Caco-2 (cell line): ENCODE measurements around the gene SPEG. TPM values are rescaled to one million over a fixed set of nuclear protein-coding genes. Genes with fewer than 3 reads are reported as not detected.

ENCODE experiments used
- BruUV-seq: library from RNA; stranded (reverse); fragments of 400-500 nt; replicated peaks from 2 replicates; lab custom pipeline; 2021; lab: Mats Ljungman, UMichigan
- CTCF ChIA-PET: fragments of 300-600 bp; sonication (Branson Sonifier 250); formaldehyde crosslinking; loops from one replicate; lab custom pipeline; 2022; ENCODE audit warnings: antibody characterized with exemption; lab: Charles Lee
- POLR2A ChIA-PET: fragments of 300-600 bp; sonication (Branson Sonifier 250); formaldehyde crosslinking; loops from one replicate; lab custom pipeline; 2022; ENCODE audit warnings: antibody characterized with exemption; lab: Charles Lee
- DNase-seq, 2 experiments: peaks; one replicate each; pipeline versions ENCODE4 v3.0.0 to v3.0.0-alpha.2; 2020 to 2022
- H3K27me3 ChIP-seq: replicated peaks from 2 replicates; pipeline ENCODE4 v1.6.0; 2011; ENCODE audit warnings: low read length; ENCODE audit not compliant: control insufficient read depth, insufficient read depth
- H3K36me3 ChIP-seq: 2 replicates; pipeline ENCODE4 v1.5.1; 2011; ENCODE audit warnings: low read length; ENCODE audit not compliant: control insufficient read depth, insufficient read depth
- H3K4me1 ChIP-seq: fragments of 250-450 bp; sonication (Bioruptor Pico); 2 replicates; pipeline ENCODE4 v1.5.1; 2020; ENCODE audit warnings: mild to moderate bottlenecking
- H3K4me3 ChIP-seq: 2 replicates; pipeline ENCODE4 v1.5.1; 2011; ENCODE audit warnings: low read depth, mild to moderate bottlenecking, control low read depth, low read length
- H3K9me3 ChIP-seq: fragments of 250-450 bp; sonication (Bioruptor Pico); 2 replicates; pipeline ENCODE4 v1.5.1; 2020; ENCODE audit warnings: mild to moderate bottlenecking, moderate library complexity
- H3K27ac Mint-ChIP-seq: one replicate; pipeline ENCODE4 v1.8.0; 2022; ENCODE audit warnings: mixed read lengths; ENCODE audit not compliant: unreplicated experiment
- H3K27me3 Mint-ChIP-seq: one replicate; pipeline ENCODE4 v1.8.0; 2022; ENCODE audit warnings: mixed read lengths; ENCODE audit not compliant: insufficient read depth, unreplicated experiment
- H3K36me3 Mint-ChIP-seq: one replicate; pipeline ENCODE4 v1.8.0; 2022; ENCODE audit warnings: mild to moderate bottlenecking, mixed read lengths; ENCODE audit not compliant: insufficient read depth, unreplicated experiment
- H3K4me1 Mint-ChIP-seq: one replicate; pipeline ENCODE4 v1.8.0; 2022; ENCODE audit warnings: low read depth, mixed read lengths; ENCODE audit not compliant: unreplicated experiment
- H3K4me3 Mint-ChIP-seq: one replicate; pipeline ENCODE4 v1.8.0; 2022; ENCODE audit warnings: mild to moderate bottlenecking, moderate library complexity, mixed read lengths; ENCODE audit not compliant: unreplicated experiment
- H3K9me3 Mint-ChIP-seq: one replicate; pipeline ENCODE4 v1.8.0; 2022; ENCODE audit warnings: mixed read lengths; ENCODE audit not compliant: unreplicated experiment
- intact Hi-C: fragments of 100-400 bp; cut with micrococcal nuclease; formaldehyde crosslinking; loops from one replicate; pipeline ENCODE4 v1.10.0; 2022; ENCODE audit not compliant: unreplicated experiment
- total RNA-seq: library from RNA; stranded (reverse); gene quantifications from 2 replicates; pipeline ENCODE4 v1.2.3, GENCODE V29; 2022
- TF ChIP-seq, protein P1 (sequence below), 2 experiments: fragments of 200-600 bp in 1 of 2; IDR thresholded peaks; 1 replicate in 1 of 2; 2 replicates in 1 of 2; pipeline versions ENCODE4 v1.5.1 to v1.8.0; 2011 to 2022; ENCODE audit warnings: antibody characterized with exemption in 1 of 2, control low read depth in 1 of 2, inconsistent platforms in 1 of 2, low read depth in 1 of 2, low read length in 1 of 2, mild to moderate bottlenecking in 1 of 2, moderate library complexity in 1 of 2; ENCODE audit not compliant: insufficient read depth in 1 of 2, severe bottlenecking in 1 of 2, unreplicated experiment in 1 of 2

SPEG gene
- total RNA-seq, 1 experiment from 2014 or later: 18.6 TPM

DNA sequence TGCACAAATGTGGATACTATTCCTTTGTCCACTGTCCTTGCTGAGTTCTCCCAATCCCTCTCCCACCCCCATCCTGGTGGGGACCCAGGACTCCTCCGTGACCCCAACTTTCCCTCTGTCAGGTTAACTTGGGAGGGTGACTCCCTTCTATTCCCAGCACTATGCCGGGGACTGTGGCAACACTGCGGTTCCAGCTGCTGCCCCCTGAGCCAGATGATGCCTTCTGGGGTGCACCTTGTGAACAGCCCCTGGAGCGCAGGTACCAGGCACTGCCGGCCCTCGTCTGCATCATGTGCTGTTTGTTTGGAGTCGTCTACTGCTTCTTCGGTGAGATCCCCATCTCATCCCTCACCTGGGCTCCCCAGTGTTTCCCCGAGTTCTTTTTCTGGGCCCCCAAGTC is 109.9 kb downstream of the SPEG start:
- Mint-ChIP-seq H3K36me3 (peaks cover 22% of the 10 kb centered on the region), H3K27me3 (no peaks in the 10 kb centered on the region), H3K4me3 (peak overlapping the region; percentile 92), H3K27ac (peak overlapping the region; percentile 87), H3K9me3 (no peaks in the 10 kb centered on the region), H3K4me1 (peaks cover 7% of the 10 kb centered on the region)
- H3K9me3 ChIP-seq: no peaks in the 10 kb centered on the region
- H3K36me3 ChIP-seq: peaks cover 8% of the 10 kb centered on the region
- TF ChIP-seq, protein P1, sequence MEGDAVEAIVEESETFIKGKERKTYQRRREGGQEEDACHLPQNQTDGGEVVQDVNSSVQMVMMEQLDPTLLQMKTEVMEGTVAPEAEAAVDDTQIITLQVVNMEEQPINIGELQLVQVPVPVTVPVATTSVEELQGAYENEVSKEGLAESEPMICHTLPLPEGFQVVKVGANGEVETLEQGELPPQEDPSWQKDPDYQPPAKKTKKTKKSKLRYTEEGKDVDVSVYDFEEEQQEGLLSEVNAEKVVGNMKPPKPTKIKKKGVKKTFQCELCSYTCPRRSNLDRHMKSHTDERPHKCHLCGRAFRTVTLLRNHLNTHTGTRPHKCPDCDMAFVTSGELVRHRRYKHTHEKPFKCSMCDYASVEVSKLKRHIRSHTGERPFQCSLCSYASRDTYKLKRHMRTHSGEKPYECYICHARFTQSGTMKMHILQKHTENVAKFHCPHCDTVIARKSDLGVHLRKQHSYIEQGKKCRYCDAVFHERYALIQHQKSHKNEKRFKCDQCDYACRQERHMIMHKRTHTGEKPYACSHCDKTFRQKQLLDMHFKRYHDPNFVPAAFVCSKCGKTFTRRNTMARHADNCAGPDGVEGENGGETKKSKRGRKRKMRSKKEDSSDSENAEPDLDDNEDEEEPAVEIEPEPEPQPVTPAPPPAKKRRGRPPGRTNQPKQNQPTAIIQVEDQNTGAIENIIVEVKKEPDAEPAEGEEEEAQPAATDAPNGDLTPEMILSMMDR (IDR thresholded peaks at IDR 0.05; ENCODE audit: insufficient read depth in 1 of 2, low read depth in 1 of 2, low read length in 1 of 2, severe bottlenecking in 1 of 2, unreplicated experiment in 1 of 2): no peak
- ChIA-PET CTCF (interaction anchor here (2.0 kb wide), 1 partner anchor 49 kb away, joined by 11 read pairs; a partner anchor contains a TSS), POLR2A (no interaction called here)
- H3K4me1 ChIP-seq: peaks cover 19% of the 10 kb centered on the region
- no peaks in the 10 kb centered on the region for H3K27me3 ChIP-seq
- BruUV-seq: no TSS peak
- H3K4me3 ChIP-seq: peak overlapping the region; percentile 92
- intact Hi-C loops: no loop called here
- DNase-seq: no peak

DNA sequence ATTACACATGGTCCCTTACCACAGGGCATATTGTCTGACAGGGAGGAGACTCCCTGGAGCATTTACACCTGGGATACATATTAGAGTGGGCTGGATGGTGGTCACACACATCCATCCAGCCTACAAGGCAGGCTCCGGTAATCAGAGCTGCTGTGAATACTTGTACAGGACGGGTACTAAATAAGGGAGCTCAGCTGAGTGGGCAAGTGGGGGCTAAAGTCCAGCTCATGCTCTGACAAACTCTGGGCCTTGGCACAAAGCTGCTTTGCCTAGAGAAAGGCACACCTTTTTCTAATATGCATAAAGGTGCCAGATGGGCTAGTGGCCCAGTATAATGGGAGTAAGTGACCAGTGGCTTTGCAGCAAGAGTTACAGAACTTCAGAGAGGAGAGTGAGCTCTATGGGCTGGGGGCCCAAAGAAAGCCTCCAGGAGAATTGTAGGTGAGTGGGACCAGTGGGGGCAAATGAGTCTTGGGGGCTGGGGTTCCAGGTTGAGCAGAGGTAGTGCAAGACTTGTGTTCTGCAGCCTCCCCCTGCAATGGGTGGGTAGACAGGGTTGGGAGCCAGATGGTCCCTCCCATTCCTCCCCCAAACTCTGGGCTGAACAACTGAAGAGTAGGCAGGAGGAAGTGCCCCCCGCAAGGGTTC is 110.8 kb downstream of the SPEG start:
- no peaks in the 10 kb centered on the region for H3K27me3 ChIP-seq
- H3K9me3 Mint-ChIP-seq: no peaks in the 10 kb centered on the region
- peaks cover 8% of the 10 kb centered on the region for H3K36me3 ChIP-seq
- peaks cover 19% of the 10 kb centered on the region for H3K4me1 ChIP-seq
- TF ChIP-seq, protein P1 (IDR thresholded peaks at IDR 0.05; ENCODE audit: insufficient read depth in 1 of 2, low read depth in 1 of 2, low read length in 1 of 2, severe bottlenecking in 1 of 2, unreplicated experiment in 1 of 2): no peak
- no peaks in the 10 kb centered on the region for H3K27me3 Mint-ChIP-seq
- BruUV-seq: no TSS peak
- ChIA-PET POLR2A (no interaction called here), CTCF (no interaction called here)
- no peak overlapping the region for H3K4me3 Mint-ChIP-seq
- no peak overlapping the region for H3K27ac Mint-ChIP-seq
- H3K36me3 Mint-ChIP-seq: peaks cover 21% of the 10 kb centered on the region
- H3K4me3 ChIP-seq: no peak overlapping the region
- intact Hi-C loops: no loop called here
- H3K9me3 ChIP-seq: no peaks in the 10 kb centered on the region
- H3K4me1 Mint-ChIP-seq: peaks cover 7% of the 10 kb centered on the region
- no peak for DNase-seq

DNA sequence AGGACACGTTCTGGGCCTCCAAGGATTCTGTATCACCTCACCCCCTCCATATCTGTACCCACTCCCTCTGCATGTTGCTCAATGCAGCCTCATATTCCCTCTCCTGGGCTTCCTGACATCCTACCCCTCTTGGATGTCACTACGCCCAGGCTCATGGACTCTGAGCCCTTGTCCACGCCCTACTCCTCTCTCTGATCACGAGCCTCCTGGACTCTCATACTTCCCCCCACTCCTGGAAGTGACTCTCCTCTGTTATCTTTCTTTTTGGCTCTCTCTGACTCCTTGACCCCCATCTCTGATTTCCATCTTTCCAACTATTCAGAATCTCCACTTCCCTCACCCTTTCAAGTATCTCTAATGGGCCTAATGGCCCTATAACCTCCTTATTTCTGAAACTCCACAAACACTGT is 111.3 kb downstream of the SPEG start:
- POLR2A ChIA-PET: no interaction called here
- BruUV-seq: no TSS peak
- Histone ChIP-seq H3K27me3 (no peaks in the 10 kb centered on the region), H3K36me3 (peaks cover 4% of the 10 kb centered on the region; the same call in 1 of the 2 replicates), H3K4me3 (no peak overlapping the region), H3K4me1 (peaks cover 19% of the 10 kb centered on the region), H3K9me3 (no peaks in the 10 kb centered on the region)
- Mint-ChIP-seq H3K4me1 (peaks cover 7% of the 10 kb centered on the region), H3K27ac (no peak overlapping the region), H3K36me3 (peaks cover 21% of the 10 kb centered on the region), H3K27me3 (no peaks in the 10 kb centered on the region), H3K9me3 (no peaks in the 10 kb centered on the region), H3K4me3 (peak overlapping the region; percentile 3)
- CTCF ChIA-PET: no interaction called here
- TF ChIP-seq, protein P1 (IDR thresholded peaks at IDR 0.05; ENCODE audit: insufficient read depth in 1 of 2, low read depth in 1 of 2, low read length in 1 of 2, severe bottlenecking in 1 of 2, unreplicated experiment in 1 of 2): no peak
- no peak for DNase-seq
- intact Hi-C loops: no loop called here
